HS-27A (cell line): ENCODE results near the gene GPR108.
"Not testable (repeated sequence)": the region's sequence is repeated elsewhere in the genome, so short reads cannot be mapped to it uniquely, and the experiment has no call there.

Experiments used
- DNase-seq: peaks from one replicate; pipeline ENCODE4 v3.0.0-alpha.2; 2012; ENCODE audit warnings: low read depth, missing footprints

GPR108 gene

DNA sequence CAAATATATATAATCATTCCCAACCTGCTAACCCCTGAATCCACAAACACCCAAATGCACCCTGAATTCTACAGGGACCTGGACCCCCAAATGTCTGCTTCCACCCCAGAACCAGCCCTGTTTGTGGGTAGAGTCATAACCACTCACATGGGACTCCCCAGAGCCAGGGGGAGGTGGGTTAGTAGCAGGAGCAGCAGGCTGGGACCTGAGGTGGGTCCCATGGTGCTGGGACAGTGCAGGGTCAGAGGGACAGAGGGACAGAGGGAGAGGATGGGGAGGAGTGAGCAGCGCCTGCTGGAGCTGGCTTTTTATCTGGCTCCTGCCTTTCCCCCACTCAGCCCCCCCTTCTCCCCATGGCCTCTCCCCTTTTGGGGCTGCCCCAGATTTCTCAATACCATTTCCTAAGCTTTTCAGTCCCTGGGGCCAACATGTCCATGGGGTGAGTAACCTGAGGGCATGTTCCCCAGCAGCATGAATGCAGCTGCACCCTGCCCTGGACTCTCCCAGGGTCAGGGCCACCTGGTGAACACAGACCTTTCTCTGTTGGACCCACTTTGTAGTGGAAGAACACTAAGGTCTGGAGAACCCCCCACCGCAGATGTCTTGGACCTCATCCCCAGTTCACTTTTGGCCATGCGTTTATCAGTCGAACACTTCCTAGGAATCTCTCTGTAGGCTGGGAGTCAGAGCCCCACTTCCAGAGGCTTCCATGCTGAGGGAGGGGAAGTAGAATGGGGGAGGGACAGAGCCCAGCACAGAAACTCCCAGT, 16.8 kb downstream of the GPR108 start, which contains the start of gene C3:
C3 (minus strand) TSS at position 282 of the 769 bp plus-strand sequence; CDS start at position 221, 61 bp downstream.
- DNase-seq = no peak

DNA sequence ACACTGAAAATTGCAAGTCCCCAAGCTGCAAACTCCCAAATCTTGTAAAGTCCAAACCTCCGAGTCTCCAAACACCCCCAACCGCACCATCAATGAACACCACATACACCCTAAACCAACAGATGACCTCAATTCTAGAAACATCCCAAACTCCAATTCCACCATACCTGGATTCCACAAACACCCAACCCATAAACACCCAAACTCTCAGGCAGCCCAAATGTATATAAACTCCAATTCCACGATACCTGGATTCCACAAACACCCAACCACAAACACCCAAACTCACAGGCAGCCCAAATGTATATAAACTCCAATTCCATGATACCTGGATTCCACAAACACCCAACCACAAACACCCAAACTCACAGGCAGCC, 17.4 kb downstream of the GPR108 start:
- DNase-seq = no peak

GRCh38 chr19:6719540-6719861, 17.9 kb downstream of the GPR108 start:
- DNase-seq = no peak

- no peak for DNase-seq
Measured at GRCh38 chr19:6718741-6719539, 18.4 kb downstream of the GPR108 start.

DNA sequence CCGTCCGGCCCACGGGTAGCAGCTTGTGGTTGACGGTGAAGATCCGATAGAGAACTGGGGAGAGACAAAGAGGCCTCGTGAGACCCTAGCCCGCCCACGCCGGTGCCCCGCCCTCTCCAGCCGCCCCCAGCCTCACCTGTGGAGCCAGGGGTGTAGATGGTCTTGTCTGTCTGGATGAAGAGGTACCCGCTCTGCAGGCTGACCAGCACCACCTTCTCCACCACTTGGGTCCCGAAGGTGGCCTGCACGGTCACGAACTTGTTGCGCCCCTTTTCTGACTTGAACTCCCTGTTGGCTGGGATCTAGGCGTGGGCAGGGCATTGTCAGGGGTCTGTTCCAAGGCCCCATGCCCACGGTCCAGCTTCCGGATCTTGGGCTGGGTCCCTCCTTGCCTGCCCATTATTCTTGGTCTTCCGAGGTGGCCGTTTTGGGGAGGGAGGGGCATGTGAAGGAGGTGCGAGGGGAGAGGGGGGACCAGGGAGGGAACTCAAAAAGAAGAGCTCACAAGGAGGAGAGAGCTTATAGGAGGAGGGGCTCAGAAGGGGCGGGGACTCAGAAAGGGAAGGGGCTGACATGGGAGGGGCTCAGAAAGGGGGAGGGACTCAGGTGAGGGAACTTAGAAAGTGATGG, 19.2 kb downstream of the GPR108 start:
- no peak for DNase-seq

GRCh38 chr19:6717441-6717971, 19.9 kb downstream of the GPR108 start:
- DNase-seq = no peak

- no peak for DNase-seq
Measured at GRCh38 chr19:6717036-6717435, 20.3 kb downstream of the GPR108 start.

DNA sequence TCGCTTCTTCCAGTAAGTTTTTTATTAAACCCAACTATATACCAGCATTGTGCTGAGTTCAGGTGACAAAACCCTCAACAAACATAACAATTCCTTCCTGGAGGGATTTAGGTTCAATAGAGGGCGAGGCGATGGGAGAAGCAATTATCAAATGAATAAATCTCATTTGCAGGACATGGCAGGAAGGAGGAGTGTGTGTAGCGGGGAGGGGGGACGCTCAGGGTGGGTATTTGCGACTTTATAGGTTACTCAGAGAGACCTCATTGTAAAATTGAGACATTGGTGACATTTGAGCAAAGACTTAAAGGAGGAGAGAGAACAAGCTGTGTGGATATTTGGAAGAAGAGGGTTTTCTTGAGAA, 20.8 kb downstream of the GPR108 start:
- no peak for DNase-seq

DNA sequence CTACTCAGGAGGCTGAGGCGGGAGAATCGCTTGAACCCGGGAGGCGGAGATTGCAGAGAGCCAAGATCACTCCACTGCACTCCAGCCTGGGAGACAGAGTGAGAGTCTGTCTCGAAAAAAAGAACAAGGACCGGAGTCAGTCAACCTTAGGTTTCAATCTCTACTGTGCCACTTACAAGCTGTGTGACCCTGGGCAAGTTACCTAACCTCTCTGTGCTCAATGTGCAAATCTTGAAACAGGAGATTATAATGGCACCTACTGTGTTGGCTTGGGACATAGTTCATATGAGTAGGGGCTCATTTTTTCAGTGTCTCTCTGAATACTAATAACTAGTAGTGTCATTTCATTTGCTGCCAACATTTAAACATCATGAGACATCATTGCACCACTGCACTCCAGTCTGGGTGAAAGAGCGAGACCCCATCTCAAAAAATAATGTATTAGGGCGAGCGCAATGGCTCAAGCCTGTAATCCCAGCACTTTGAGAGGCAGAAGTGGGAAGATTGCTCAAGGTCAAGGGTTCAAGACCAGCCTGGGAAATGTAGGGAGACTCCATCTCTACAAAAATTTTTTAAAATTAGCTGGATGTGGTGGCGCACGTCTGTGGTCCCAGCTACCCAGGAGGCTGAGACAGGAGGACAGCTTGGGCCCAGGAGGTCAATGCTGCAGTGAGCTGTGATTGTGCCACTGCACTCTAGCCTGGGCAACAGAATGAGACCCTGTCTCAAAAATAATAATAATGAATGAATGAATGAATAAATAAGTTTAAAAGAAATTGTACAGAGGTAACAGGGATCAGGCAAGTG, 22.4 kb downstream of the GPR108 start:
- DNase-seq = no peak

DNA sequence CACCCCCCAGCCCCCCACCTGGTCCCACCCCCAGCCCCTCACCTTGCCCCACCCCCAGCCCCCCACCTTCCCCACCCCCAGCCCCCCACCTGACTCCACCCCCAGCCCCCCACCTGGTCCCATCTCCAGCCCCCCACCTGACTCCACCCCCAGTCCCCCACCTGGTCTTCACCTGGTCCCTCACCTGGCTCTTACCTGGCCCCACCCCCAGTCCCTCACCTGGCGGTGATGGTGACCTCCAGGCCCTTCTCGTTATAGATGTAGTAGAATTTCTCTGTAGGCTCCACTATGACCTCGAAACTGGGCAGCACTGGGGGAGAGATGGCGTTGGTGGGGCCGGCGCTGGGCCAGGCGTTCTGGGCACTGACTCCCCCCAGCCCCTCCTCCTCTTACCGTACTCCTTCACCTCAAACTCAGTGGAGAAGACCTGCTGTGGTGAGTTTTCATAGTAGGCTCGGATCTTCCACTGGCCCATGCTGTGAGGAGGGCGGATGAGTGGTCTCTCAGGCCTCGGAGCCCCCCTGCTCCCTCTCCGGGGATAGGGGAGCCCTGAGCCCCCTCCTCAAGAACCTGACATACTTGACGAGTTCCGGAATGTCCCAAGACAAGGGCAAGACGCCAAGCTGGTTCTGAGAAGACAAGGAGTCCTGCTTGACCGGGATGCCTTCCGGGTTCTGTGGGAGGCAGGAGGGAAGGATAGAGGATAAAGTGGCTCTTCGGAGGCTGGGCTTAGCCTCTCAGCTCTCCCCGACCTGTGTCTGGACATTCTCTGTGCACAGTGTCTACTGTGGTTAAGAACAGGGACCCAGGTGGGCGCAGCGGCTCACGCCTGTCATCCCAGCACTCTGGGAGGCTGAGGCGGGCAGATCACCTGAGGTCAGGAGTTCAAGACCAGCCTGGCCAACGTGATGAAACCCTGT, 23.3 kb downstream of the GPR108 start:
- no peak for DNase-seq

GRCh38 chr19:6712692-6713670, 24.4 kb downstream of the GPR108 start:
- DNase-seq = no peak

DNA sequence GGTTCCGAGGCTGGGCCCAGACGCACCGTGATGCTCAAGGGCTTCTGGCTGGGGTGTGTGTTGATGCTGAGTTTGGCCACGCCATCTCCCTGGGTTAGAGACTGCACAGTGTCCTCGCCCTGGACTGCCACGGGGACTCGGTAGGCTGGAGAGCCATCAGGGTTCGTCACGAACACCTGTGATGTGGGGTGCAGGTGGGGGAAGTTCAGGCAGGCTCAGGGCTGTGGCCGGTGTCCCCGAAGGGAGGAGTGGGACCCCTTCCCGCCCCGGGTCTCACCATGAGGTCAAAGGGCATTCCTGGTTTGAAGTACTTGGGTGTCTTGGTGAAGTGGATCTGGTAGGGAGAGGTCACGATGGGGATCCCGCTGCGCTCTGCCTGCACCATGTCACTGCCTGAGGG, 25.1 kb downstream of the GPR108 start:
- DNase-seq = no peak

GRCh38 chr19:6711605-6712004, 25.8 kb downstream of the GPR108 start:
- DNase-seq = no peak

GRCh38 chr19:6711078-6711361, 26.4 kb downstream of the GPR108 start:
- DNase-seq = no peak

- DNase-seq = no peak
Measured at GRCh38 chr19:6710273-6711077, 26.9 kb downstream of the GPR108 start.

- no peak for DNase-seq
Measured at GRCh38 chr19:6709549-6709948, 27.8 kb downstream of the GPR108 start.

DNA sequence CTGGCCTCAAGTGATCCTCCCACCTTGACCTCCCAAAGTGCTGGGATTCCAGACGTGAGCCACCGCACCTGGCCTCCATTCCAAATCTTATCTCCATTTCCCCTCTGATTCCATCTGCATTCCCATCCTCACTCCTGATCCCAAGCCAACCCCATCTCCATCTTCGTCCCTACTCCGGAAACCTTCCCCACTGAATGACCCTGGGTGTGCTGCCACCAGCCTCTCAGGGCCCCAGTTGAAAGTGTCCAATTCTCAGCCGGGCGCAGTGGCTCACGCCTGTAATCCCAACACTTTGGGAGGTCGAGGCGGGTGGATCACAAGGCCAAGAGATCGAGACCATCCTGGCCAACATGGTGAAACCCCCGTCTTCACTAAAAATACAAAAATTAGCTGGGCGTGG, 28.5 kb downstream of the GPR108 start:
- not testable (repeated sequence) for DNase-seq

DNA sequence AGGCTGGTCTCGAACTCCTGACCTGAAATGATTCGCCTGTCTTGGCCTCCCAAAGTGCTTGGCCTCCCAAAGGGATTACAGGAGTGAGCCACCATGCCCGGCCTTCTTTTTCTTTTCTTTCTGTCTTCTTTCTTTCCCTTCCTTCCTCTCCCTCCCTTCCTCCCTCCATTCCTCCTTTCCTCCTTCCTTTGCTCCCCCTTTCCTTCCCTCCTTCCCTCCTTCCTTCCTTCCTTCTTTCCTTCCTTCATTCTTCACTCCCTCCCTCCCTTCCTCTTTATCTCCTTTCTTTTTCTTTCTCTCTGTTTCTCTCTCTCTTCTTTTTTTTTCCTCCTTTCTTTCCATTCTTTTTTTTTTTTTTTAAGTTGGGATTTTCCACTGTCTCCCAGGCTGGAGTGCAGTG, 29.0 kb downstream of the GPR108 start:
- no peak for DNase-seq

- no peak for DNase-seq
Measured at GRCh38 chr19:6707658-6708018, 29.7 kb downstream of the GPR108 start.
